Endothelial cell of umbilical vein (primary cell): ENCODE results near the gene ELOA.

Experiments
- EZH2 ChIP-seq: IDR thresholded peaks from 2 replicates; pipeline ENCODE4 v1.6.1; 2012; ENCODE audit warnings: borderline replicate concordance, low read depth, mild to moderate bottlenecking, moderate library complexity, low read length, inconsistent platforms; ENCODE audit not compliant: severe bottlenecking
- FOS ChIP-seq: IDR thresholded peaks from 2 replicates; pipeline ENCODE4 v1.6.1; 2011; ENCODE audit warnings: mild to moderate bottlenecking, low read length, moderate library complexity, borderline replicate concordance; ENCODE audit not compliant: insufficient read depth
- GATA2 ChIP-seq: IDR thresholded peaks from 2 replicates; pipeline ENCODE4 v1.7.0; 2011; ENCODE audit warnings: low read depth, mild to moderate bottlenecking, moderate library complexity, mixed read lengths, low read length; ENCODE audit not compliant: insufficient read length, insufficient read depth
- JUN ChIP-seq: IDR thresholded peaks from 2 replicates; pipeline ENCODE4 v1.6.1; 2011; ENCODE audit warnings: borderline replicate concordance, low read depth; ENCODE audit not compliant: insufficient read length, insufficient read depth
- MAX ChIP-seq: IDR thresholded peaks from 2 replicates; pipeline ENCODE4 v1.6.1; 2011; ENCODE audit not compliant: insufficient read depth, insufficient read length
- MYC ChIP-seq: IDR thresholded peaks from one replicate; pipeline ENCODE4 v1.6.1; 2011; ENCODE audit warnings: mild to moderate bottlenecking, low read depth, low read length
- POLR2A ChIP-seq: IDR thresholded peaks from 2 replicates; pipeline ENCODE4 v1.6.1; 2012; ENCODE audit warnings: low read depth, mild to moderate bottlenecking, control low read depth, low read length
- POLR2AphosphoS5 ChIP-seq: IDR thresholded peaks from 2 replicates; pipeline ENCODE4 v1.6.1; 2012; ENCODE audit warnings: low read depth, mild to moderate bottlenecking, control low read depth, low read length, moderate library complexity; ENCODE audit not compliant: insufficient read depth
- TF ChIP-seq, protein P1 (sequence below), 2 donors: IDR thresholded peaks; 1 replicate in 1 of 2; 2 replicates in 1 of 2; pipeline ENCODE4 v1.5.1; 2011; ENCODE audit warnings: low read length in 2 of 2, mild to moderate bottlenecking in 2 of 2, moderate library complexity in 2 of 2, control low read depth in 1 of 2, inconsistent platforms in 1 of 2, low read depth in 1 of 2; ENCODE audit not compliant: insufficient read depth in 1 of 2; ENCODE audit errors: extremely low read depth in 1 of 2

DNA sequence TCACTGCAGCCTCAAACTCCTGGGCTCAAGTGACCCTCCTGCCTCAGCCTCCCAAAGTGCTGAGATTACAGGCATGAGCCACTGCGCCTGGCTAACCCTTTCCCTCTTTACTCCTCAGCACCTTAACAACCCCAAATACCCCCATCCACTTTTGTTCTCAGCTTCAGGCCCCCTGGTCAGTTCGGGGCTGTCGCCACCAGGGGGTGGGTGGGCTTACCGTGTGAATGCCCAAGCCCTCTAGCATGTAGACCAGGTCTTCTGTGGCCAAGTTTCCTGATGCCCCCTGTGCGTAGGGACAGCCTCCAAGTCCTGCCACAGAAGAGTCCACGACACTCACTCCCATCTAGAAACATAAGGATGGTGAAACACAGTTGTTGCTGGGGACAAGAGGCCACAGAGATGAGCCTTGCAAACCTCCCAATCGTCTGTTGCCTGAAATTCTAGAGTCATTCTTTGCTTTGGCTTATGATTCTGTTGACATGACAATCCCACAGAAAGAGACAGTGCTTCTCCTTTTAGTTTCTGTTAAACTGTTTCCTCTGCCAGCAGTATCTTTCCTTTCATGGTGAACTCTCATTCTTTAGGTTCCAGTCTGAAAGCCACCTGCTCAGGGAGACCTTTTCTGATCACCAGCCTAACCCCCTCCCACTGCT, 61.0 kb downstream of the ELOA start:
- TF ChIP-seq POLR2AphosphoS5 (no peak), MAX (no peak), POLR2A (no peak), EZH2 (no peak), FOS (no peak), MYC (no peak), JUN (no peak), GATA2 (no peak)
- TF ChIP-seq, protein P1, sequence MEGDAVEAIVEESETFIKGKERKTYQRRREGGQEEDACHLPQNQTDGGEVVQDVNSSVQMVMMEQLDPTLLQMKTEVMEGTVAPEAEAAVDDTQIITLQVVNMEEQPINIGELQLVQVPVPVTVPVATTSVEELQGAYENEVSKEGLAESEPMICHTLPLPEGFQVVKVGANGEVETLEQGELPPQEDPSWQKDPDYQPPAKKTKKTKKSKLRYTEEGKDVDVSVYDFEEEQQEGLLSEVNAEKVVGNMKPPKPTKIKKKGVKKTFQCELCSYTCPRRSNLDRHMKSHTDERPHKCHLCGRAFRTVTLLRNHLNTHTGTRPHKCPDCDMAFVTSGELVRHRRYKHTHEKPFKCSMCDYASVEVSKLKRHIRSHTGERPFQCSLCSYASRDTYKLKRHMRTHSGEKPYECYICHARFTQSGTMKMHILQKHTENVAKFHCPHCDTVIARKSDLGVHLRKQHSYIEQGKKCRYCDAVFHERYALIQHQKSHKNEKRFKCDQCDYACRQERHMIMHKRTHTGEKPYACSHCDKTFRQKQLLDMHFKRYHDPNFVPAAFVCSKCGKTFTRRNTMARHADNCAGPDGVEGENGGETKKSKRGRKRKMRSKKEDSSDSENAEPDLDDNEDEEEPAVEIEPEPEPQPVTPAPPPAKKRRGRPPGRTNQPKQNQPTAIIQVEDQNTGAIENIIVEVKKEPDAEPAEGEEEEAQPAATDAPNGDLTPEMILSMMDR (IDR thresholded peaks at IDR 0.05; ENCODE audit: extremely low read depth in 1 of 2, insufficient read depth in 1 of 2, low read depth in 1 of 2, low read length in 2 of 2): peak in 1 of 2 donors; percentile 46
